HCT116 (cell line): ENCODE results near the gene ZSCAN25. TPM values are rescaled to one million over a fixed set of nuclear protein-coding genes. Genes with fewer than 3 reads are reported as not detected.

Source experiments
- ATAC-seq: fragments of 200-7000 bp; cut with Tn5 transposase; 2 replicates; pipeline ENCODE4 v1.9.1; 2020; ENCODE audit warnings: mild to moderate bottlenecking, moderate library complexity
- BruUV-seq: library from RNA; stranded (reverse); fragments of 400-500 nt; replicated peaks from 2 replicates; lab custom pipeline; 2021; lab: Mats Ljungman, UMichigan
- CTCF ChIA-PET: fragments of 300-600 bp; sonication (Branson Sonifier 250); formaldehyde crosslinking; loops from one replicate; lab custom pipeline; 2021; ENCODE audit warnings: antibody characterized with exemption; lab: Charles Lee
- POLR2A ChIA-PET: fragments of 300-600, 350-600 bp; sonication (Branson Sonifier 250); formaldehyde crosslinking; loops from one replicate; lab custom pipeline; 2021; ENCODE audit warnings: antibody characterized with exemption; lab: Charles Lee
- RAD21 ChIA-PET, 2 experiments: fragments of 300-600 bp; sonication (Branson Sonifier 250); formaldehyde crosslinking; loops; one replicate each; lab custom pipeline; 2023; ENCODE audit warnings: low total read pairs in 2 of 2; ENCODE audit not compliant: uncharacterized antibody in 2 of 2, unreplicated experiment in 2 of 2, low non-redundant PET in 1 of 2; lab: Charles Lee
- DNase-seq: peaks from one replicate; pipeline ENCODE4 v3.0.0-alpha.2; 2010; ENCODE audit warnings: low read depth, low spot score
- H2AFZ ChIP-seq: fragments of 200-600 bp; shearing (Covaris generic), sonication (generic); 2 replicates; pipeline ENCODE4 v1.6.1; 2017; ENCODE audit warnings: low read depth, mixed run types, mixed read lengths, antibody characterized with exemption, low read length; ENCODE audit not compliant: poor library complexity, severe bottlenecking
- H3K27ac ChIP-seq: 2 replicates; pipeline ENCODE4 v1.5.1; 2012; ENCODE audit warnings: low read depth, low read length
- H3K27me3 ChIP-seq: fragments of 200-600 bp; sonication (generic); 2 replicates; pipeline ENCODE4 v1.6.1; 2016; ENCODE audit warnings: mixed run types, low read length, mixed read lengths; ENCODE audit not compliant: insufficient read depth
- H3K36me3 ChIP-seq, 2 experiments: fragments of 200-500 bp in 1 of 2; fragments of 200-600 bp in 1 of 2; sonication (Bioruptor generic) in 1 of 2; sonication (generic) in 1 of 2; 2 replicates each; pipeline versions ENCODE4 v1.5.1 to v1.6.1; 2014 to 2016; ENCODE audit warnings: low read length in 2 of 2, inconsistent platforms in 1 of 2, mixed read lengths in 1 of 2, mixed run types in 1 of 2; ENCODE audit not compliant: insufficient read depth in 2 of 2, control insufficient read depth in 1 of 2
- H3K4me1 ChIP-seq, 2 experiments: fragments of 200-600 bp in 1 of 2; sonication (generic) in 1 of 2; 2 replicates each; pipeline versions ENCODE4 v1.5.1 to v1.6.1; 2012 to 2017; ENCODE audit warnings: low read length in 2 of 2, inconsistent platforms in 1 of 2, mild to moderate bottlenecking in 1 of 2, mixed read lengths in 1 of 2, mixed run types in 1 of 2, moderate library complexity in 1 of 2; ENCODE audit not compliant: insufficient read depth in 2 of 2, control insufficient read depth in 1 of 2
- H3K4me2 ChIP-seq: fragments of 200-600 bp; sonication (generic); 2 replicates; pipeline ENCODE4 v1.6.1; 2017; ENCODE audit warnings: mixed run types, low read length, mixed read lengths
- H3K4me3 ChIP-seq, 2 experiments: fragments of 200-600 bp in 1 of 2; sonication (generic) in 1 of 2; replicated peaks in 1 of 2; 2 replicates each; pipeline ENCODE4 v1.5.1; 2011 to 2016; ENCODE audit warnings: low read length in 2 of 2, control low read depth in 1 of 2, low read depth in 1 of 2, mild to moderate bottlenecking in 1 of 2, mixed read lengths in 1 of 2, mixed run types in 1 of 2
- H3K79me2 ChIP-seq: fragments of 200-600 bp; sonication (generic); 2 replicates; pipeline ENCODE4 v1.6.1; 2017; ENCODE audit warnings: mild to moderate bottlenecking, mixed run types, low read length, moderate library complexity, mixed read lengths; ENCODE audit not compliant: insufficient read depth
- H3K9ac ChIP-seq: fragments of 200-600 bp; sonication (generic); 2 replicates; pipeline ENCODE4 v1.6.1; 2016; ENCODE audit warnings: low read length, mixed read lengths
- H3K9me2 ChIP-seq: fragments of 200-600 bp; sonication (generic), shearing (Covaris generic); 2 replicates; pipeline ENCODE4 v1.6.1; 2017; ENCODE audit warnings: mixed run types, mild to moderate bottlenecking, moderate library complexity; ENCODE audit not compliant: insufficient read depth
- H3K9me3 ChIP-seq, 2 experiments: fragments of 200-500 bp in 1 of 2; fragments of 200-600 bp in 1 of 2; sonication (Bioruptor generic) in 1 of 2; sonication (generic) in 1 of 2; 2 replicates each; pipeline ENCODE4 v1.6.1; 2014 to 2017; ENCODE audit warnings: low read length in 2 of 2, mixed read lengths in 2 of 2, inconsistent platforms in 1 of 2, low read depth in 1 of 2, mild to moderate bottlenecking in 1 of 2, mixed run types in 1 of 2, moderate library complexity in 1 of 2; ENCODE audit not compliant: control insufficient read depth in 1 of 2, insufficient read depth in 1 of 2
- H4K20me1 ChIP-seq: fragments of 200-600 bp; sonication (generic), shearing (Covaris generic); 2 replicates; pipeline ENCODE4 v1.6.1; 2017; ENCODE audit warnings: mixed run types, mild to moderate bottlenecking, moderate library complexity; ENCODE audit not compliant: insufficient read depth
- CBX3 ChIP-seq: IDR thresholded peaks from 2 replicates; pipeline ENCODE4 v1.6.1; 2012; ENCODE audit warnings: low read depth
- EGR1 ChIP-seq: IDR thresholded peaks from 2 replicates; pipeline ENCODE4 v1.6.1; 2012; ENCODE audit warnings: low read depth
- ELF1 ChIP-seq: IDR thresholded peaks from 2 replicates; pipeline ENCODE4 v1.6.1; 2012; ENCODE audit warnings: low read depth, borderline replicate concordance
- EZH2 ChIP-seq: fragments of 200-600 bp; sonication (generic); IDR thresholded peaks from 2 replicates; pipeline ENCODE4 v1.6.1; 2017; ENCODE audit warnings: antibody characterized with exemption, mixed run types
- EZH2phosphoT487 ChIP-seq: fragments of 200-600 bp; IDR thresholded peaks from 2 replicates; pipeline ENCODE4 v1.6.1; 2018; ENCODE audit warnings: antibody characterized with exemption, borderline replicate concordance
- FOSL1 ChIP-seq: IDR thresholded peaks from 2 replicates; pipeline ENCODE4 v1.6.1; 2012; ENCODE audit warnings: low read depth
- JUND ChIP-seq: IDR thresholded peaks from 2 replicates; pipeline ENCODE4 v1.6.1; 2012
- POLR2A ChIP-seq: IDR thresholded peaks from 2 replicates; pipeline ENCODE4 v1.7.0; 2011; ENCODE audit warnings: borderline replicate concordance; ENCODE audit not compliant: insufficient read depth, insufficient read length; ENCODE audit errors: extremely low read depth
- POLR2AphosphoS5 ChIP-seq: IDR thresholded peaks from 2 replicates; pipeline ENCODE4 v1.6.1; 2011; ENCODE audit warnings: mild to moderate bottlenecking, low read depth, low read length, moderate library complexity
- YY1 ChIP-seq: IDR thresholded peaks from 2 replicates; pipeline ENCODE4 v1.6.1; 2011; ENCODE audit warnings: low read length, low read depth, moderate library complexity, mild to moderate bottlenecking; ENCODE audit not compliant: insufficient replicate concordance; ENCODE audit errors: extremely low read depth
- intact Hi-C: fragments of 100-400 bp; cut with micrococcal nuclease; formaldehyde crosslinking; loops from 2 replicates; pipeline ENCODE4 v1.10.0; 2022
- total RNA-seq: library from RNA; stranded (reverse); gene quantifications from one replicate; pipeline ENCODE4 v1.2.1, GENCODE V29; 2021; ENCODE audit not compliant: unreplicated experiment
- TF ChIP-seq, protein P1 (sequence below): IDR thresholded peaks from 2 replicates; pipeline ENCODE4 v1.6.1; 2012
- TF ChIP-seq, protein P2 (sequence below): IDR thresholded peaks from 2 replicates; pipeline ENCODE4 v1.6.1; 2012; ENCODE audit warnings: low read depth
- TF ChIP-seq, protein P3 (sequence below), 3 experiments: fragments of 200-600 bp in 1 of 3; sonication (generic) in 1 of 3; IDR thresholded peaks in 2 of 3; conservative IDR thresholded peaks in 1 of 3; 2 replicates each; pipeline ENCODE4 v1.5.1; 2012 to 2017; ENCODE audit warnings: low read depth in 2 of 3, low read length in 2 of 3, antibody characterized with exemption in 1 of 3, borderline replicate concordance in 1 of 3, control low read depth in 1 of 3, mild to moderate bottlenecking in 1 of 3, mixed read lengths in 1 of 3, mixed run types in 1 of 3, moderate library complexity in 1 of 3; ENCODE audit not compliant: insufficient read depth in 1 of 3

The ZSCAN25 gene
- total RNA-seq, 1 experiment from 2014 or later, result 14.0 TPM

DNA sequence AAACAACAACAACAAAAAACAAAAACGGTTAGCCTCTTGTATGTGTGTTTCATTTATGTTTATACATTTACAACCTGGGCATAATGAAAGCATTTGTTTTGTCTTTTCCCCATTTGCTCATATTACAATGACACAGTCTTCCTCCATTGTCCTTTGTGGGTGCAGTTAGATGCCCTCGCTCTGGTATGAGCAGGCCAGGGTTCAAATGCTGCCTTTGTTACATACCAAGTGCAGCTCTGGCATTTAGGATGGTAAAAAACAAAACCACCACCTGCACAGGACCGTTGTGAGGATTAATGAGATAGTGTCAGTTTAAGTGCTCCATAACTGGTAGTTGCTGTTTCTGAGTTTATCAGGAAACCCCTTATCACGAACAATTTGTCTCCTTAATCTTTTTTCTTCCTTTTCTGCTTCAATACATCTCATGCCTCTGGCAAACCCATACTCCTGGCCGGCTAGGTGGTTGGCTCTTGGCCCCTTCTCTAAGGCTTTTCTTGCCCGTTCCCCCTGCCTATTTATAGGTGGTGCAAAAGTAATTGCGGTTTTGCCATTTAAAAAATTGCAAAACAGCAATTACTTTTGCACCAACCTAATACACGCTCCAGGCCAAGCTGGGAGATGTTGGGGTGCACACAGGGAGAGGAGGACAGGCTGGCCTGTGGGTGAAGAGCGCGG is 37.3 kb upstream of the ZSCAN25 start:
- Histone ChIP-seq H3K36me3 (no peaks in the 10 kb centered on the region), H3K27me3 (no peaks in the 10 kb centered on the region), H3K27ac (no peak overlapping the region), H3K9me3 (no peaks in the 10 kb centered on the region), H2AFZ (no peak overlapping the region), H4K20me1 (no peaks in the 10 kb centered on the region), H3K79me2 (no peaks in the 10 kb centered on the region), H3K4me3 (no peak overlapping the region), H3K4me2 (no peak overlapping the region), H3K9ac (no peak overlapping the region), H3K4me1 (no peaks in the 10 kb centered on the region), H3K9me2 (no peaks in the 10 kb centered on the region)
- ATAC-seq, result no peak
- intact Hi-C loops, result no loop called here
- CTCF ChIA-PET, result interaction anchor here (0.6 to 0.7 kb wide), 2 partner anchors 12 to 34 kb away, joined by 3 to 5 read pairs; no protein-coding TSS in a partner anchor
- RAD21 ChIA-PET, result no interaction called here
- no TSS peak for BruUV-seq
- POLR2A ChIA-PET, result no interaction called here
- no peak for DNase-seq
- TF ChIP-seq FOSL1 (no peak), POLR2A (no peak), EZH2 (no peak), CBX3 (no peak), EGR1 (no peak), EZH2phosphoT487 (no peak), YY1 (no peak), ELF1 (no peak), POLR2AphosphoS5 (no peak), JUND (no peak)
- TF ChIP-seq, protein P1, sequence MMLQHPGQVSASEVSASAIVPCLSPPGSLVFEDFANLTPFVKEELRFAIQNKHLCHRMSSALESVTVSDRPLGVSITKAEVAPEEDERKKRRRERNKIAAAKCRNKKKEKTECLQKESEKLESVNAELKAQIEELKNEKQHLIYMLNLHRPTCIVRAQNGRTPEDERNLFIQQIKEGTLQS, result no peak
- TF ChIP-seq, protein P2, sequence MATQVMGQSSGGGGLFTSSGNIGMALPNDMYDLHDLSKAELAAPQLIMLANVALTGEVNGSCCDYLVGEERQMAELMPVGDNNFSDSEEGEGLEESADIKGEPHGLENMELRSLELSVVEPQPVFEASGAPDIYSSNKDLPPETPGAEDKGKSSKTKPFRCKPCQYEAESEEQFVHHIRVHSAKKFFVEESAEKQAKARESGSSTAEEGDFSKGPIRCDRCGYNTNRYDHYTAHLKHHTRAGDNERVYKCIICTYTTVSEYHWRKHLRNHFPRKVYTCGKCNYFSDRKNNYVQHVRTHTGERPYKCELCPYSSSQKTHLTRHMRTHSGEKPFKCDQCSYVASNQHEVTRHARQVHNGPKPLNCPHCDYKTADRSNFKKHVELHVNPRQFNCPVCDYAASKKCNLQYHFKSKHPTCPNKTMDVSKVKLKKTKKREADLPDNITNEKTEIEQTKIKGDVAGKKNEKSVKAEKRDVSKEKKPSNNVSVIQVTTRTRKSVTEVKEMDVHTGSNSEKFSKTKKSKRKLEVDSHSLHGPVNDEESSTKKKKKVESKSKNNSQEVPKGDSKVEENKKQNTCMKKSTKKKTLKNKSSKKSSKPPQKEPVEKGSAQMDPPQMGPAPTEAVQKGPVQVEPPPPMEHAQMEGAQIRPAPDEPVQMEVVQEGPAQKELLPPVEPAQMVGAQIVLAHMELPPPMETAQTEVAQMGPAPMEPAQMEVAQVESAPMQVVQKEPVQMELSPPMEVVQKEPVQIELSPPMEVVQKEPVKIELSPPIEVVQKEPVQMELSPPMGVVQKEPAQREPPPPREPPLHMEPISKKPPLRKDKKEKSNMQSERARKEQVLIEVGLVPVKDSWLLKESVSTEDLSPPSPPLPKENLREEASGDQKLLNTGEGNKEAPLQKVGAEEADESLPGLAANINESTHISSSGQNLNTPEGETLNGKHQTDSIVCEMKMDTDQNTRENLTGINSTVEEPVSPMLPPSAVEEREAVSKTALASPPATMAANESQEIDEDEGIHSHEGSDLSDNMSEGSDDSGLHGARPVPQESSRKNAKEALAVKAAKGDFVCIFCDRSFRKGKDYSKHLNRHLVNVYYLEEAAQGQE, result no peak
- TF ChIP-seq, protein P3, sequence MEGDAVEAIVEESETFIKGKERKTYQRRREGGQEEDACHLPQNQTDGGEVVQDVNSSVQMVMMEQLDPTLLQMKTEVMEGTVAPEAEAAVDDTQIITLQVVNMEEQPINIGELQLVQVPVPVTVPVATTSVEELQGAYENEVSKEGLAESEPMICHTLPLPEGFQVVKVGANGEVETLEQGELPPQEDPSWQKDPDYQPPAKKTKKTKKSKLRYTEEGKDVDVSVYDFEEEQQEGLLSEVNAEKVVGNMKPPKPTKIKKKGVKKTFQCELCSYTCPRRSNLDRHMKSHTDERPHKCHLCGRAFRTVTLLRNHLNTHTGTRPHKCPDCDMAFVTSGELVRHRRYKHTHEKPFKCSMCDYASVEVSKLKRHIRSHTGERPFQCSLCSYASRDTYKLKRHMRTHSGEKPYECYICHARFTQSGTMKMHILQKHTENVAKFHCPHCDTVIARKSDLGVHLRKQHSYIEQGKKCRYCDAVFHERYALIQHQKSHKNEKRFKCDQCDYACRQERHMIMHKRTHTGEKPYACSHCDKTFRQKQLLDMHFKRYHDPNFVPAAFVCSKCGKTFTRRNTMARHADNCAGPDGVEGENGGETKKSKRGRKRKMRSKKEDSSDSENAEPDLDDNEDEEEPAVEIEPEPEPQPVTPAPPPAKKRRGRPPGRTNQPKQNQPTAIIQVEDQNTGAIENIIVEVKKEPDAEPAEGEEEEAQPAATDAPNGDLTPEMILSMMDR (IDR thresholded peaks at IDR 0.05 in 2 of 3, conservative IDR thresholded peaks at IDR 0.05 in 1 of 3; ENCODE audit: borderline replicate concordance in 1 of 3, insufficient read depth in 1 of 3, low read depth in 2 of 3, low read length in 2 of 3), result no peak
